ENCODE measurements around the gene ABHD14A. TPM values are rescaled to one million over a fixed set of nuclear protein-coding genes. Genes with fewer than 3 reads are reported as not detected.

Gene ABHD14A
- polyA plus RNA-seq, 1 of the 3 experiments (the other 2 are of a cell fraction): 31.5 TPM

- no peaks in the 10 kb centered on the region for H3K27me3 ChIP-seq (ENCODE audit: insufficient read depth)
- H3K36me3 ChIP-seq (replicated peaks in 1 of 2; ENCODE audit: control insufficient read depth in 1 of 2, insufficient read depth in 2 of 2, low read length in 1 of 2): peaks cover 5 to 42% of the 10 kb centered on the region in 2 experiments
- H4K20me1 ChIP-seq (ENCODE audit: insufficient read depth): 0 out of 2 replicates have a peak, but pooled peaks cover 4% of the 10 kb centered on the region
- WGBS (ENCODE audit: low lambda C conversion rate): 91% methylated on average over 10 of the region's 10 CpGs
- no peaks in the 10 kb centered on the region for H3F3A ChIP-seq (replicated peaks; ENCODE audit: insufficient read depth)
- peaks cover 16% of the 10 kb centered on the region; the same call in 1 of the 2 replicates for H3K79me2 ChIP-seq (ENCODE audit: insufficient read depth)
- no peaks in the 10 kb centered on the region for H3K9me2 ChIP-seq
- no peak overlapping the region for H3K4me3 ChIP-seq (ENCODE audit: low read depth in 2 of 2, low read length in 1 of 2)
- no peak overlapping the region for H3K9ac ChIP-seq
- TF ChIP-seq CHD2 (IDR thresholded peaks at IDR 0.05; ENCODE audit: low read length, partially characterized antibody) (no peak), GABPA (IDR thresholded peaks at IDR 0.05; ENCODE audit: low read depth) (no peak), PBX3 (IDR thresholded peaks at IDR 0.05) (no peak), FOXM1 (IDR thresholded peaks at IDR 0.05; ENCODE audit: low read depth) (no peak), ELF1 (IDR thresholded peaks at IDR 0.05) (no peak)
- no peak overlapping the region for H3K4me2 ChIP-seq
- H3K27ac ChIP-seq (ENCODE audit: low read depth in 2 of 2, low read length in 1 of 2): no peak overlapping the region
- no peak for DNase-seq
- H3K4me1 ChIP-seq (ENCODE audit: control insufficient read depth in 1 of 2, insufficient read depth in 2 of 2, low read depth in 1 of 2, low read length in 1 of 2): peaks cover 2 to 32% of the 10 kb centered on the region in 2 experiments; a peak in 1 of 4 replicates
- H2AFZ ChIP-seq (ENCODE audit: low read depth): no peak overlapping the region
- ChIA-PET CTCF (interaction anchor here (10.7 kb wide), 1 partner anchor 14 kb away, joined by 84 read pairs; the partner anchor contains the start of genes ABHD14A and ABHD14B), POLR2A (no interaction called here)
- no peaks in the 10 kb centered on the region for H3K9me3 ChIP-seq
Observed at GRCh38 chr3:51960386-51960785, 14.5 kb upstream of the ABHD14A start.

- Histone ChIP-seq H3K27me3 (ENCODE audit: insufficient read depth) (no peaks in the 10 kb centered on the region), H3K4me2 (no peak overlapping the region), H3K79me2 (ENCODE audit: insufficient read depth) (peaks cover 22% of the 10 kb centered on the region; the same call in 1 of the 2 replicates), H3K9ac (no peak overlapping the region), H3K27ac (ENCODE audit: low read depth in 2 of 2, low read length in 1 of 2) (no peak overlapping the region), H3K36me3 (replicated peaks in 1 of 2; ENCODE audit: control insufficient read depth in 1 of 2, insufficient read depth in 2 of 2, low read length in 1 of 2) (peaks cover 5 to 42% of the 10 kb centered on the region in 2 experiments), H2AFZ (ENCODE audit: low read depth) (no peak overlapping the region), H3F3A (replicated peaks; ENCODE audit: insufficient read depth) (no peaks in the 10 kb centered on the region), H3K9me3 (no peaks in the 10 kb centered on the region), H3K9me2 (no peaks in the 10 kb centered on the region), H4K20me1 (ENCODE audit: insufficient read depth) (0 out of 2 replicates have a peak, but pooled peaks cover 4% of the 10 kb centered on the region), H3K4me1 (ENCODE audit: control insufficient read depth in 1 of 2, insufficient read depth in 2 of 2, low read depth in 1 of 2, low read length in 1 of 2) (peaks cover 4 to 36% of the 10 kb centered on the region in 2 experiments; a peak in 2 of 4 replicates), H3K4me3 (ENCODE audit: low read depth in 2 of 2, low read length in 1 of 2) (no peak overlapping the region)
- DNase-seq: no peak
- CTCF ChIA-PET: interaction anchor here (0.6 to 10.7 kb wide), 3 partner anchors 13 to 423 kb away, joined by 3 to 84 read pairs (median 21); partner anchors contain the start of genes ABHD14A, ABHD14B, PARP3 and RRP9
- POLR2A ChIA-PET: no interaction called here
- WGBS (ENCODE audit: low lambda C conversion rate): 96% methylated on average over 14 of the region's 18 CpGs
- TF ChIP-seq FOSL2 (IDR thresholded peaks at IDR 0.05; ENCODE audit: borderline replicate concordance, low read depth): no peak
- TF ChIP-seq MAX (IDR thresholded peaks at IDR 0.05; ENCODE audit: low read depth): no peak
- no peak for TF ChIP-seq JUND (IDR thresholded peaks at IDR 0.05)
- no peak for TF ChIP-seq NFIC (IDR thresholded peaks at IDR 0.05; ENCODE audit: borderline replicate concordance)
- TF ChIP-seq CHD2 (IDR thresholded peaks at IDR 0.05; ENCODE audit: low read length, partially characterized antibody): no peak
Observed at GRCh38 chr3:51961011-51961410, 13.9 kb upstream of the ABHD14A start.

All from SK-N-SH (cell line).